GM12872 (cell line): ENCODE data around the gene HEXB.

Source experiments
- TF ChIP-seq, protein P1 (sequence below): IDR thresholded peaks from 3 replicates; pipeline ENCODE4 v1.5.1; 2011; ENCODE audit warnings: low read depth, mild to moderate bottlenecking, low read length, moderate library complexity; ENCODE audit not compliant: insufficient read depth

The HEXB gene

DNA sequence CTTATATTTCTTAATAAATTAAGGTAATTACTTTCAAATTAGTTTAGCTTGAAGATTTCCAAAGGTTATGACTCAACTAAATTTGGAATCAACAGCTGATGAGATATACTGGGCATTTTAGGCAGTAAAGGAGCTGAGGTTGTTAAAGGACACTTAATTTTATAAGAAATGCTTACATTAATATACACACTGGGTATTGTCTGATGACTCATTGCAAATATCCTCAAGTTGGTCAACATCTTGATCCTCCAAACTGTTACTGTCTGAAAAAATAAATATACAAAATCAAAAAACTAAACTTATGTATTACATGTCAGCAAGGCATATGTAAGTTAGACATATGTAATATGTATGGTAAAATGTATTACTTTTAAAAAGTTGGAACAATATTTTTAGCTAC is 78.5 kb downstream of the HEXB start:
- TF ChIP-seq, protein P1, sequence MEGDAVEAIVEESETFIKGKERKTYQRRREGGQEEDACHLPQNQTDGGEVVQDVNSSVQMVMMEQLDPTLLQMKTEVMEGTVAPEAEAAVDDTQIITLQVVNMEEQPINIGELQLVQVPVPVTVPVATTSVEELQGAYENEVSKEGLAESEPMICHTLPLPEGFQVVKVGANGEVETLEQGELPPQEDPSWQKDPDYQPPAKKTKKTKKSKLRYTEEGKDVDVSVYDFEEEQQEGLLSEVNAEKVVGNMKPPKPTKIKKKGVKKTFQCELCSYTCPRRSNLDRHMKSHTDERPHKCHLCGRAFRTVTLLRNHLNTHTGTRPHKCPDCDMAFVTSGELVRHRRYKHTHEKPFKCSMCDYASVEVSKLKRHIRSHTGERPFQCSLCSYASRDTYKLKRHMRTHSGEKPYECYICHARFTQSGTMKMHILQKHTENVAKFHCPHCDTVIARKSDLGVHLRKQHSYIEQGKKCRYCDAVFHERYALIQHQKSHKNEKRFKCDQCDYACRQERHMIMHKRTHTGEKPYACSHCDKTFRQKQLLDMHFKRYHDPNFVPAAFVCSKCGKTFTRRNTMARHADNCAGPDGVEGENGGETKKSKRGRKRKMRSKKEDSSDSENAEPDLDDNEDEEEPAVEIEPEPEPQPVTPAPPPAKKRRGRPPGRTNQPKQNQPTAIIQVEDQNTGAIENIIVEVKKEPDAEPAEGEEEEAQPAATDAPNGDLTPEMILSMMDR, result no peak

GRCh38 chr5:74765201-74765600 is 80.2 kb downstream of the HEXB start:
- TF ChIP-seq, protein P1, result no peak

GRCh38 chr5:74765929-74766328 is 80.9 kb downstream of the HEXB start:
- TF ChIP-seq, protein P1, result no peak

- TF ChIP-seq, protein P1, result peak; percentile 52
These were observed 81.4 kb downstream of the HEXB start for GRCh38 chr5:74766418-74766848.

DNA sequence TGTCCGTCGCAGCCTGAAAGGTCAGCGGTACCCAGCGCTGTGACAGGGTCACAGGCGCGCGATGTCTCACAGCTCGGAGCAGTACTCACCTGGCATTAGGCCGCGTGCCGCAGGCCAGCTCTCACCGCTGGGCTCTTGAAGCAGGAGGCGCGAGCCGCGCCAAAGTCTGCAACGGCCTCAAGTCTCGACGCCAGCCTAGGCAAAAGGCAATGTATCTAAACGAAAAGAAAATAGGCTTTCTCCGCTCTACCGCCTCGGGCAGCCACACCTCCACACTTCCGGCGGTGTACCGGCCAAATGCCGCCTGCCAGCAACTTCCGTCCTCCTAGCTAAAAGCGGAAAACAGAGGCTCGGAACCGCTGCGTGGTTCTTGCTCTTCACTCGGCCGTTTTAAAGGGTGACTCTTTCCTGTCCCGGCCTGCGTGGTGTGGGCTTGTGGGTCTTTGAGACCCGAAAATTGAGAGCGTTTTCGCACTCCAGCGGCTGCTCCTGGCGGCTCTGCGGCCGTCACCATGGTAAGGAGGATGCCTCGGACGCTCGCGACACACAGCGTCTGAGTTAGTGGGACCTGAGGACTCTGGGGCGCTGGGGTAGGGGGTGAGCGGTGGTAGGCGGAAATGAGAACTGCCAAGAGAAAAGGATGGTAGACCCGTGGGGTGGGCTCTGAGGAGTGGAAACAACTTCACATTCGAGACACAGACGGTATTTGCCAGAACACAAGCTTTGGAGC is 82.0 kb downstream of the HEXB start, which contains the start of the genes GFM2 and NSA2:
Gene GFM2 (minus strand): TSS at position 269 of the 730 bp plus-strand sequence. CDS start 3,375 bp downstream, outside the sequence.
Gene NSA2 (plus strand): TSS at position 401 of the 730 bp plus-strand sequence. CDS start 112 bp downstream, at position 513.
- TF ChIP-seq, protein P1, result no peak; the same call in 2 of the 3 replicates

- TF ChIP-seq, protein P1, result no peak
These were observed 82.5 kb downstream of the HEXB start for GRCh38 chr5:74767579-74767913.
